ENCODE measurements around the gene XG. TPM values are rescaled to one million over a fixed set of nuclear protein-coding genes. Genes with fewer than 3 reads are reported as not detected.
A peak's percentile ranks its signal among the peaks of the same experiment; 100 is the strongest.
"Not testable (repeated sequence)": the region's sequence is repeated elsewhere in the genome, so short reads cannot be mapped to it uniquely, and the experiment has no call there.

XG gene, protein sequence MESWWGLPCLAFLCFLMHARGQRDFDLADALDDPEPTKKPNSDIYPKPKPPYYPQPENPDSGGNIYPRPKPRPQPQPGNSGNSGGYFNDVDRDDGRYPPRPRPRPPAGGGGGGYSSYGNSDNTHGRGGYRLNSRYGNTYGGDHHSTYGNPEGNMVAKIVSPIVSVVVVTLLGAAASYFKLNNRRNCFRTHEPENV
- not detected for total RNA-seq

DNA sequence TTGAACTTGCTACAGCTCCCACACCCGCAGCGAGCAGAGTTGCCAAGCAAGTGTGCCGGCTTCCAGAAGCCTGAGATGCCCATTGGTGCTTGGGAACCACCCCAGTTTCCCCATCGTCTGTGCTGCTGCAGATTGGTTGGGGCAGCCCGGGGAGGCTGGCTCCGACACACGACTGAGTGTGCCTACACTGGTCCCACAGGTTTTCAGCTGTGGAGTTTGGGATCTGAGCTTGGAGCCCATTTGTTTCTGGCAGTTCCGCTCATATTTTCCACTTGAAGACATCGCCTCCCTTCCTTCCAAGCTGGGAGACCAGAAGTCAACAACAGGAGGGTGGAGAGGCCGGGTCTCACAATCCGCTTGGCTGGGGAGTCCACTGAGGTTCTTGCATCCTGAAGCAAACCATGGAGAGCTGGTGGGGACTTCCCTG lies at the start of gene XG:
Gene XG (plus strand): TSS at position 167 of the 427 bp plus-strand sequence. CDS start 235 bp downstream, at position 402.
- H3K27ac Mint-ChIP-seq; POLR2A ChIA-PET; H3K4me3 Mint-ChIP-seq; H3K9me3 Mint-ChIP-seq; CTCF ChIA-PET; DNase-seq; H3K4me1 Mint-ChIP-seq; H3K36me3 Mint-ChIP-seq (ENCODE audit: low read depth); H3K27me3 Mint-ChIP-seq: not testable (repeated sequence)

DNA sequence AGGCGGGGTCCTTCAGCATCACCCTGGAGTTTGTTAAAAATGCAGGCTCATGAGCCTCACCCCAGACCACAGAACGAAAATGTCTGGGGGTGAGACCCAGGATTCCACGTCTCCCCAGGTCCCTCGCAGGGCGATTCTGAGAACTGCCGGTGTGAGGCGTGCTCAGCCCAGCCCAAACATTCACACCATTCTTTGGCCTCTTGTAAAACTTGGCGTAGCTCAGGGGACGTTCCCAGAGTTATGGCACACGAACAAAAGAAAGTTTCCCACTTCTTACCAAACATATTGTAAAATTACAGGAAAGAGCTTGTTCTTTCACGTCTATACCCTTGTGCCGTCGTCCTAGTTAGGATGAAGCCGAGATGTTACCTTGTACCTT lies 47.9 kb upstream of the XG start:
- peaks cover 61% of the 10 kb centered on the region for H3K36me3 Mint-ChIP-seq (ENCODE audit: low read depth)
- CTCF ChIA-PET: no interaction called here

DNA sequence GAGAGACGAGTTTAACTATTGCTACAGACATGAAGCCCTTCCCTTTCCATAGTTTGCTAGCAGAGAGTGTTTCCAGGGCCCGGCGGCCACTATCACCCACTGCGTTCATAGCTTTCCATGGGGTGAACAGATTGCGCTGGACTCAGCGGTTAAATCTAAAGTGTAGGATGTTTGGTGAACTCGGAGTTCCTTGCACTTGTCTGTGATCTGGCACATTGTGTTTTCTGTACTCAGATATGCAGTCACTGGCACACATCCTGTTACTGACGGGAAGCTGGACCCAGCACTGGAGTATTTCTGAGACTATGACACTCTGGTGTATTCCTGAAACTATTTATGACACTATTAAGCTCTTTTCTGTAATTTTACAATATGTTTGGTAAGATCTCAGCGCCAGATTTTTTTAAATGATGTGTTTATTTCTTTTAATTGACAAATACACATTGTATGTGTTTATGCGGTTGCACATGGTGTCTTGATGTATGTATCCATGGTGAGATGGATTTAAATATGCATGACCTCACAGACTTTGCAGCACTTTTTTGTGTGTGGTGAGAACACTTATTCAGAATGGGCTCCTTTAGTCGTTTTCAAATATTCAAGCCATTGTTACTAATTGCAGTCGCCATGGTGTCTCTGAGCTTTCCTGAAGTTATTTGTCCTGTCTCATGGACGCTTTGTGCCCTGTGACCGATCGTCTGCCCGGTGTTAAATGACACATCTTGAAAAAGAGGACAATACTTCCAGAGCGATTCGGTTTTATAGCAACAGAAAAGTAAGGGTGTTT lies 46.6 kb upstream of the XG start:
- no peak overlapping the region for H3K4me3 Mint-ChIP-seq
- H3K27ac Mint-ChIP-seq: peak overlapping the region; percentile 22
- H3K27me3 Mint-ChIP-seq: no peaks in the 10 kb centered on the region
- CTCF ChIA-PET: no interaction called here
- H3K36me3 Mint-ChIP-seq (ENCODE audit: low read depth): peaks cover 52% of the 10 kb centered on the region
- peaks cover 94% of the 10 kb centered on the region for H3K4me1 Mint-ChIP-seq
- peaks cover 5% of the 10 kb centered on the region for H3K9me3 Mint-ChIP-seq
- POLR2A ChIA-PET: no interaction called here
- DNase-seq: no peak

More for the DNA sequence above, 47.9 kb upstream of the XG start:
- POLR2A ChIA-PET: no interaction called here
- Mint-ChIP-seq H3K4me3 (peak overlapping the region; percentile 16), H3K4me1 (peaks cover 91% of the 10 kb centered on the region), H3K27ac (peak overlapping the region; percentile 67), H3K9me3 (peaks cover 6% of the 10 kb centered on the region), H3K27me3 (no peaks in the 10 kb centered on the region)
- DNase-seq: no peak

DNA sequence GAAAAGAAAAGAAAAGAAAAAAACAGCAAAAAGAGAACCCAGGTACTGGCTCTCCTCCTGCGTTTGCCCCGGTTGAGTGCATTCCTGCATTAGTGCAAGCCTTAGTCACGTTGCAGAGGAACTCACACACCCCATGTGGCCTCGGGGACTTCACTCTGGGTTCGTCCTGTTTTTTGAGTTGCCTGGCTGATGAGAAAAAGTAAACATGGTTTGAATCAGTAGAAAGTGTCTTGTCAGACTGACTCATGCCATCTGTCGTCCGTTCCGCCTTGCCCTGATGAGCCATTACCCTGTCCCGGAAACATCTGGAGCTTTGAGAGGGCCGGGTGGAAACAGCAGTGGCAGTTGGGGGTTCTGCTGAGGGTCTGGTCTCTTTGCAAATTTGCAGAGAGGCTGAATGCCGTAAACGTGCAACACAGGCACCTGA lies 44.5 kb upstream of the XG start:
- CTCF ChIA-PET: no interaction called here
- H3K9me3 Mint-ChIP-seq: no peaks in the 10 kb centered on the region
- peak overlapping the region; percentile 87 for H3K27ac Mint-ChIP-seq
- H3K27me3 Mint-ChIP-seq: no peaks in the 10 kb centered on the region
- H3K4me3 Mint-ChIP-seq: peak overlapping the region; percentile 12
- peak; percentile 59 for DNase-seq
- H3K4me1 Mint-ChIP-seq: peaks cover 82% of the 10 kb centered on the region
- peaks cover 39% of the 10 kb centered on the region for H3K36me3 Mint-ChIP-seq (ENCODE audit: low read depth)
- POLR2A ChIA-PET: no interaction called here

DNA sequence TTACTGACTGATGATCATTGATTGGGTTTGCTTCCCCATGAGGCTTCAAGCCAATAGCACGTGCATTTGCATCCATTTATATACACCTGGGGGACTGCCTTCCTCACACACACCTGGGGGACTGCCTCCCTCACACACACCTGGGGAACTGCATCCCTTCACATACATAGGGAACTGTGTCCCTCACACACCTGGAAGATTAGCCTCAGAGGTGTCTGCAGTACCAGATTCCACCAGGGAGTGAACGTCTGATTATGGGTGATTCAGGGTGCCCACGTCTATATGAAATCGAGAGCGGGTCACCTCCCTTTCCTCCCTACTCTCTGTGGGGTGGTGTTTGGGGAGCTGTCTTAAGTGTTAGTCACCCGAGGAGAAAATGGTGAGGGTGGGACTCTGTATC lies 43.8 kb upstream of the XG start:
- peaks cover 76% of the 10 kb centered on the region for H3K4me1 Mint-ChIP-seq
- peaks cover 39% of the 10 kb centered on the region for H3K36me3 Mint-ChIP-seq (ENCODE audit: low read depth)
- no peak overlapping the region for H3K4me3 Mint-ChIP-seq
- no peak for DNase-seq
- POLR2A ChIA-PET: no interaction called here
- peak overlapping the region; percentile 87 for H3K27ac Mint-ChIP-seq
- H3K9me3 Mint-ChIP-seq: no peaks in the 10 kb centered on the region
- CTCF ChIA-PET: no interaction called here
- H3K27me3 Mint-ChIP-seq: no peaks in the 10 kb centered on the region

DNA sequence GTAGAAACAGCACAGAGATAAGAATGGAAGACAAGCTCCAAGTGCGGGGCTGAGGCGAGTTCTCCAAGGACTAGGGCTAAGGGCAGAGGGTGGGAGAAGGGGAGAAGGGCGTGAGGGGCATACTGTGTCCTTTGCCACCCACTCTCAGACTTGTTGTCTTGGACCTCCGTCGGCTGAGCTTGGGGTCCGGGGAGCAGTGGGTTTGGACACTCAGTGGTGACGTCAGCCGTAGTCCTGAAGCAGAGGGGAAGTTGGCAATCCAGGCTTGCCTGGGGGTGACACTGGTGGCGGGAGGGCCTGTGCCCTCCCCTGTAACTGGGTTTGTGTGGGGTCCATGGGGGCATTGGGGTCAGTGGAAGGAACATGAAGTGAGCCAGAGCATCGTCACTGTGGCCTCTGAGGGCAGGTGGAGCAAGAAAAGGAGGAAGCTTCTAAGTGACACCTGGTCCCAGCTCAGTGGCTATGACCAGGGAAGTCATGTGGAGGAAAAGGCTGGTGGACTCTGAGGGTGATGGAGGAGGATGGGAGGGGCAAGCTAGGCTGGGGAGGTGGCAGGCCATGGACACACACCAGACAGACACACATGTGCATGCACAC lies 43.1 kb upstream of the XG start:
- CTCF ChIA-PET: no interaction called here

DNA sequence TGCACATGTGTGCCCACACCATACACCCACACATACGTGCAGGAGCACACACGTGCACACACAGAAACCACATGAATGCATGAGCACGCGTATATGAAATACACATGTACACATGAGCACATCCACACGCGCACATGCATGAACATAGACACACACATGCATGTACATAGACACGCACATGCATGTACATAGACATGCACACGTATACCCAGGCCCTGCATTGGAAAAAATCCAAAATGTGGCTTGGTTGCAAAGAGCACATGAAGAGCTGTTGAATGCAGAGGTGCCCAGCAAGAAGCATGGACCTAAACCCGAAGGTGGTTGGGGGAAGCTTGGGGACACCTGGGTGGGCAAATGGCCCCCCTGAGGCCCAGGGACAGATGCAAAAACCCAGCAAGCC lies 42.3 kb upstream of the XG start:
- H3K4me3 Mint-ChIP-seq: peak overlapping the region; percentile 68
- H3K9me3 Mint-ChIP-seq: no peaks in the 10 kb centered on the region
- no peaks in the 10 kb centered on the region for H3K27me3 Mint-ChIP-seq
- H3K36me3 Mint-ChIP-seq (ENCODE audit: low read depth): peaks cover 39% of the 10 kb centered on the region
- no peak for DNase-seq
- ChIA-PET POLR2A (no interaction called here), CTCF (no interaction called here)
- H3K27ac Mint-ChIP-seq: peak overlapping the region; percentile 87
- peaks cover 65% of the 10 kb centered on the region for H3K4me1 Mint-ChIP-seq

More for the DNA sequence above, 43.1 kb upstream of the XG start:
- Mint-ChIP-seq H3K4me1 (peaks cover 69% of the 10 kb centered on the region), H3K9me3 (no peaks in the 10 kb centered on the region), H3K36me3 (ENCODE audit: low read depth) (peaks cover 36% of the 10 kb centered on the region), H3K27me3 (no peaks in the 10 kb centered on the region), H3K4me3 (no peak overlapping the region), H3K27ac (peak overlapping the region; percentile 87)
- POLR2A ChIA-PET: no interaction called here
- no peak for DNase-seq

DNA sequence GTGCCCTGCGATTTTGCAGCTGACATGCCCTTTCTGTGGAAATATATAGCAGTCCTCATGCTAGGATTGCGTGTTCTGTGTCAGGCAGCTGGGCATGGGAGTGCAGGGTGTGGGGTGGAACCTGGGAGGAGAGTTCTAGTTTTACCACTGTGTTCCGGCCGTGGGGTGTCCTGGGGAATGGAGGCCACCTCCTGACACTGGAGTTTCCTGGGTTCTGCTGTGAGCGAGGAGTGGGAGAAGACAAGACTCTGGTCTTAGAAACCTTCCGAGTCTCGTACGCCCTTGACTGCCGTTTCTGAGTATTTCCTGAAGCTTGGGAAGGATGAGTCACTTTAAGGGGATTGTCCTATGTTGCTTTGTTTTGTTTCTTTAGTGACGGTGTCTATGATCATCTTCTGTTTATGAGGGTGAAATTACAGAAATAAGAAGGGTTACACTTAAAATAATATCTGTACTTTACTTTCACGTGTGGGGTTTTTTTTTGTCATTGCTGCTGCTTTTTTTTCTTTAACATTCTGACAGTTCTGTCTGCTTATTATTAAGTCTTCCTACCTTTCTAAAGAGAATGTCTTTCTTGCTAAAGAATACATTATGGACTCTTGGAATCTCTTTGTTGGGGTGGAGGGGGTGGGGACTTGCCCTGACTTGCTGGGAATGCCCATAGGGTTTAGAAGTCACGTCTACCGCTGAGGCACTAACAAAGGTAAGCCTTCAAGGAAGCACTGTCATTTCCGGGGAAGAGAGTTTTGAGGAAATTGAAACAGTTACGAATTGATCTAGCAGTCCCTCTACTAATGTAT lies 41.6 kb upstream of the XG start:
- Mint-ChIP-seq H3K27me3 (no peaks in the 10 kb centered on the region), H3K27ac (peak overlapping the region; percentile 87), H3K4me1 (peaks cover 65% of the 10 kb centered on the region), H3K36me3 (ENCODE audit: low read depth) (peaks cover 39% of the 10 kb centered on the region), H3K4me3 (peak overlapping the region; percentile 68), H3K9me3 (no peaks in the 10 kb centered on the region)
- POLR2A ChIA-PET: no interaction called here
- CTCF ChIA-PET: no interaction called here
- DNase-seq: peak; percentile 38

DNA sequence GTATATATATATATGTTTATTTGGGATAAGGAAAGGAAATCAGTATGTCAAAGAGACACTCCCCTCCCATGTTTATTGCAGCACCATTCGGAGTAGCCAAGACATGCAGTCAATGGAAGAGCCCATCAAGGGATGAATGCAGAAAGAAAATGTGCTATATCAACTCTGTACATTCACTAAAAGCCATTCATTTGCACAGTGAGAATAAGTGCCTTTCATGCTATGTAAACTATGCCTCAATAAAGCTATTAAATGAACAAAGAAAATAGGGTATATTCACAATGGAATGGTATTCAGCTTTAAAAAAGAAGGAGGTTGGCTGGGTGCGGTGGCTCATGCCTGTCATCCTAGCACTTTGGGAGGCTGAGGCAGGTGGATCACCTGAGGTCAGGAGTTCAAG lies 40.4 kb upstream of the XG start:
- Mint-ChIP-seq H3K36me3 (ENCODE audit: low read depth) (peaks cover 46% of the 10 kb centered on the region), H3K27me3 (no peaks in the 10 kb centered on the region), H3K9me3 (no peaks in the 10 kb centered on the region), H3K4me3 (no peak overlapping the region), H3K4me1 (peaks cover 68% of the 10 kb centered on the region), H3K27ac (no peak overlapping the region)
- DNase-seq: no peak
- POLR2A ChIA-PET: no interaction called here
- CTCF ChIA-PET: no interaction called here

DNA sequence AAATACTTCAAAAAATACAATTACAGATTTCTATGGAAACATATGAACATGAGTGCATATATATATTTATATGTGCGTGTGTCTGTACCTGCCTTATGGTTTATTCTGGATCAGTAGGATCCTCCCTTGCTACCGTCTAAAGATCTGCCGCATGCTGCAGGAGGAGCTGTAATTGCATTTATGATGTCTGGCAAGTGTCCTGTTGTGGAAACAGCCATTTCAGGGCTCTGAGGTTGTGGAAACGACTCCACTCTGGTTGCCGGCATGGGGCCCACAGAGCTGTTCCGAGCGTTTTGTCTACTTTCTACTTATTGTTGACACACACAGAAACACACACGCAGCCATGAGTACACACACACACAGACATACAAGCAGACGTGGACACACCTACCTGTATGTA lies 39.4 kb upstream of the XG start:
- no peaks in the 10 kb centered on the region for H3K9me3 Mint-ChIP-seq
- H3K4me1 Mint-ChIP-seq: peaks cover 70% of the 10 kb centered on the region
- H3K27me3 Mint-ChIP-seq: no peaks in the 10 kb centered on the region
- no peak for DNase-seq
- peaks cover 49% of the 10 kb centered on the region for H3K36me3 Mint-ChIP-seq (ENCODE audit: low read depth)
- H3K4me3 Mint-ChIP-seq: no peak overlapping the region
- ChIA-PET POLR2A (no interaction called here), CTCF (no interaction called here)
- no peak overlapping the region for H3K27ac Mint-ChIP-seq

DNA sequence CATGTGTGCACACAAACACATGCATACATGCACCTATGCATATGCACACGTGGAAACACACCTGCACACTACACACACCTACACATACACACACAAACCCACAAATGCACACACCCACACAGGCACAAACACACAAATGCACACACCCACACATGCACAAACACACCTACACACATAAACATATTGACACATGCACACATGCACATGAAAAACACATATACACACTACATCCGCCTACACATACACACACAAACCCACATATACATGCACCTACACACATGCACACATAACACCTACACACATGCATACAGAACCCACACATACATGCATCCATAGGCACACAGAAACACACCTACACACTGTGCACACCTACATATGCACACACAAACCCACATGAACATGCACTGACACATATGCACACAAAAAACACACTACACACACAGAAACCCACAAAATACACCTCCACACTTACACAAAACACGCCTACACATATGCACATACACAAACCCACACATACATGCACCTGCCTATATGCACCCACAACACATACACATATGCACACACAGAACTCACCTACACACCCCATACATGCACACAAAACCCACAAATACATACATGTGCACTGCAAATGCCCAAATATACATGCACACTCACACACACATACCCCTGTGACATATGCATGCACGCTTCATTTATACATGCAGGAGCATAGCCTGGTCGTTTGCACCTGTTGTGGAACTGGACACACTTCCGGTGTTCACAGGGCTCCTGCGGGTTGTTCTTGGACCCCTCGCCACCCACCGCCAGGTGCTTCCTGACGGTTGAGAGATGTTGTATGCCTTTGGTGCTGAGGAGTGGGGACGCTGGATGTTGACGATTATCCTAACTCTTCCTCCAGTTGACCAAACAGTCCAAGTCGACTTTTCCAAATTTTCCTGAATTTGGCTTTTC lies 38.7 kb upstream of the XG start:
- Mint-ChIP-seq H3K9me3 (no peaks in the 10 kb centered on the region), H3K36me3 (ENCODE audit: low read depth) (peaks cover 54% of the 10 kb centered on the region), H3K4me3 (no peak overlapping the region), H3K27ac (no peak overlapping the region), H3K27me3 (no peaks in the 10 kb centered on the region), H3K4me1 (peaks cover 70% of the 10 kb centered on the region)
- ChIA-PET CTCF (no interaction called here), POLR2A (no interaction called here)
- no peak for DNase-seq

DNA sequence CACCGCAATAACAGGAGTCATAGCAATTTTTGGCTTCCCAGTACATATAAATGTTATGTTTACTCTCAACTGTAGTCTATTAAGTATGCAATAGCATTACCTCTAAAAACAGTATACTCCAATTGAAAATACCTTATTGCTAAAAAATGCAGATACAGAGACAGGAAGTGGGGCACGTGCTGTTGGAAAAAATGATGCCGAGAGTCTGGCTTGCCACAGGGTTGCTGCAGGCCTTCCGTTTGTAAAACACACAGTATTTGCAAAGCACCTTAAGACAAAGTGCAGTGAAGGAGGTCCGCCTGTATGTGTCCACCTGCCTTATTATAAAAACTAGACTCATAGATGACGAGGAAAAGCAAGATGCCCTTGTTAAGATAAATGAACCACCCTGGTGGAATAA lies 37.3 kb upstream of the XG start:
- POLR2A ChIA-PET: no interaction called here
- Mint-ChIP-seq H3K27me3 (no peaks in the 10 kb centered on the region), H3K27ac (no peak overlapping the region), H3K4me1 (peaks cover 56% of the 10 kb centered on the region), H3K9me3 (no peaks in the 10 kb centered on the region), H3K4me3 (no peak overlapping the region), H3K36me3 (ENCODE audit: low read depth) (peaks cover 64% of the 10 kb centered on the region)
- CTCF ChIA-PET: no interaction called here
- peak; percentile 48 for DNase-seq
